SK-N-SH (cell line): ENCODE data around the gene ERMARD. TPM values are rescaled to one million over a fixed set of nuclear protein-coding genes. Genes with fewer than 3 reads are reported as not detected.

Experiments
- CTCF ChIA-PET: fragments of 300-600, 350-600 bp; formaldehyde crosslinking; extraction: SDS; loops from one replicate; lab custom pipeline; 2021; lab: Yijun Ruan, JAX
- POLR2A ChIA-PET: fragments of 350-600 bp; sonication (Branson Sonifier 250); formaldehyde crosslinking; extraction: SDS; loops from one replicate; lab custom pipeline; 2020; ENCODE audit warnings: antibody characterized with exemption, inconsistent platforms; lab: Yijun Ruan, JAX
- DNase-seq: peaks from one replicate; pipeline ENCODE4 v3.0.0; 2012
- H2AFZ ChIP-seq: fragments of 200-600 bp; sonication (generic); 2 replicates; pipeline ENCODE4 v1.8.1; 2016; ENCODE audit warnings: antibody characterized with exemption, mild to moderate bottlenecking, low read depth
- H3F3A ChIP-seq: fragments of 200-600 bp; sonication (generic); replicated peaks from 2 replicates; pipeline ENCODE3; 2016; ENCODE audit warnings: antibody characterized with exemption, mild to moderate bottlenecking; ENCODE audit not compliant: insufficient read depth
- H3K27ac ChIP-seq, 2 experiments: fragments of 200-500 bp in 1 of 2; fragments of 200-600 bp in 1 of 2; sonication (Bioruptor generic) in 1 of 2; sonication (generic), shearing (Covaris generic) in 1 of 2; 2 replicates each; pipeline versions ENCODE4 v1.5.1 to v1.6.1; 2014 to 2016; ENCODE audit warnings: low read depth in 2 of 2, inconsistent platforms in 1 of 2, low read length in 1 of 2, mild to moderate bottlenecking in 1 of 2, mixed read lengths in 1 of 2
- H3K27me3 ChIP-seq: fragments of 200-600 bp; sonication (generic), shearing (Covaris generic); 2 replicates; pipeline ENCODE4 v1.6.1; 2016; ENCODE audit warnings: mixed run types; ENCODE audit not compliant: insufficient read depth
- H3K36me3 ChIP-seq, 2 experiments: fragments of 200-500 bp in 1 of 2; fragments of 200-600 bp in 1 of 2; sonication (Bioruptor generic) in 1 of 2; sonication (generic) in 1 of 2; replicated peaks in 1 of 2; 2 replicates each; pipeline versions ENCODE3 to v1.5.1; 2014 to 2016; ENCODE audit warnings: low read length in 1 of 2, mild to moderate bottlenecking in 1 of 2; ENCODE audit not compliant: insufficient read depth in 2 of 2, control insufficient read depth in 1 of 2
- H3K4me1 ChIP-seq, 2 experiments: fragments of 200-500 bp in 1 of 2; fragments of 200-600 bp in 1 of 2; sonication (Bioruptor generic) in 1 of 2; sonication (generic), shearing (Covaris generic) in 1 of 2; 2 replicates each; pipeline versions ENCODE4 v1.5.1 to v1.6.1; 2014 to 2016; ENCODE audit warnings: low read depth in 1 of 2, low read length in 1 of 2, mixed run types in 1 of 2; ENCODE audit not compliant: insufficient read depth in 2 of 2, control insufficient read depth in 1 of 2
- H3K4me2 ChIP-seq: fragments of 200-600 bp; sonication (generic), shearing (Covaris generic); 2 replicates; pipeline ENCODE4 v1.6.1; 2017; ENCODE audit warnings: mixed run types
- H3K4me3 ChIP-seq, 2 experiments: fragments of 200-500 bp in 1 of 2; fragments of 200-600 bp in 1 of 2; sonication (Bioruptor generic) in 1 of 2; sonication (generic), shearing (Covaris generic) in 1 of 2; 2 replicates each; pipeline versions ENCODE4 v1.5.1 to v1.8.1; 2014 to 2016; ENCODE audit warnings: low read depth in 2 of 2, inconsistent platforms in 1 of 2, low read length in 1 of 2, mild to moderate bottlenecking in 1 of 2, mixed read lengths in 1 of 2, moderate library complexity in 1 of 2
- H3K79me2 ChIP-seq: fragments of 200-600 bp; sonication (generic); 2 replicates; pipeline ENCODE4 v1.8.1; 2017; ENCODE audit warnings: mild to moderate bottlenecking; ENCODE audit not compliant: insufficient read depth
- H3K9ac ChIP-seq: fragments of 200-600 bp; sonication (generic); 2 replicates; pipeline ENCODE4 v1.6.1; 2017; ENCODE audit warnings: mixed run types
- H3K9me2 ChIP-seq: fragments of 200-600 bp; sonication (generic); 2 replicates; pipeline ENCODE4 v1.6.1; 2017; ENCODE audit warnings: mixed run types
- H3K9me3 ChIP-seq: fragments of 200-600 bp; sonication (generic); 2 replicates; pipeline ENCODE4 v1.6.1; 2017; ENCODE audit warnings: mixed run types, mild to moderate bottlenecking, moderate library complexity
- H4K20me1 ChIP-seq: fragments of 200-600 bp; sonication (generic); 2 replicates; pipeline ENCODE4 v1.6.1; 2017; ENCODE audit warnings: mild to moderate bottlenecking, mixed run types; ENCODE audit not compliant: insufficient read depth
- EP300 ChIP-seq, 2 experiments: IDR thresholded peaks; 2 replicates each; pipeline versions ENCODE4 v1.4.0 to v1.6.1; 2012; ENCODE audit warnings: borderline replicate concordance in 1 of 2, low read depth in 1 of 2, low read length in 1 of 2
- FOSL2 ChIP-seq: IDR thresholded peaks from 2 replicates; pipeline ENCODE4 v1.4.0; 2012; ENCODE audit warnings: low read depth, mild to moderate bottlenecking, moderate library complexity, borderline replicate concordance
- FOXJ3 ChIP-seq: sonication (generic); formaldehyde crosslinking; IDR thresholded peaks from 2 replicates; pipeline ENCODE4 v1.5.1; 2020; ENCODE audit warnings: mild to moderate bottlenecking, missing genetic modification reagents
- GABPA ChIP-seq: IDR thresholded peaks from 2 replicates; pipeline ENCODE4 v1.4.0; 2012; ENCODE audit warnings: low read depth, mild to moderate bottlenecking
- MEF2A ChIP-seq: IDR thresholded peaks from 2 replicates; pipeline ENCODE4 v1.4.0; 2012; ENCODE audit warnings: low read depth, borderline replicate concordance
- MXI1 ChIP-seq: IDR thresholded peaks from 2 replicates; pipeline ENCODE4 v1.6.1; 2012; ENCODE audit warnings: mild to moderate bottlenecking, low read depth, low read length, improper control_type of control experiment
- PBX3 ChIP-seq: IDR thresholded peaks from 2 replicates; pipeline ENCODE4; 2012
- POLR2AphosphoS5 ChIP-seq: IDR thresholded peaks from 2 replicates; pipeline ENCODE4 v1.6.1; 2012; ENCODE audit warnings: low read depth, low read length
- RCOR1 ChIP-seq: fragments of 150-350 bp; IDR thresholded peaks from 2 replicates; pipeline ENCODE4 v1.6.1; 2017; ENCODE audit warnings: antibody characterized with exemption, low read length
- RFX5 ChIP-seq: IDR thresholded peaks from 2 replicates; pipeline ENCODE4 v1.6.1; 2012; ENCODE audit warnings: mild to moderate bottlenecking, improper control_type of control experiment, low read length
- RXRA ChIP-seq: IDR thresholded peaks from 2 replicates; pipeline ENCODE4 v1.4.0; 2012; ENCODE audit warnings: low read depth, mild to moderate bottlenecking, borderline replicate concordance
- SMC3 ChIP-seq: IDR thresholded peaks from 2 replicates; pipeline ENCODE4 v1.6.1; 2012; ENCODE audit warnings: low read depth, low read length, improper control_type of control experiment
- TCF12 ChIP-seq: IDR thresholded peaks from 2 replicates; pipeline ENCODE4 v1.4.0; 2012
- WGBS: methylation state at CpG from one replicate; pipeline ENCODE4 v1.1.6; 2017; ENCODE audit warnings: low lambda C conversion rate; 5-methylcytosine and 5-hydroxymethylcytosine counted together
- polyA plus RNA-seq, 3 experiments: library from polyadenylated mRNA; depleted of rRNA; stranded (reverse); fragments of >200 nt; gene quantifications; 2 replicates each; pipeline ENCODE4 v1.2.3, GENCODE V29; 2012
- TF ChIP-seq, protein P1 (sequence below): IDR thresholded peaks from 2 replicates; pipeline ENCODE4 v1.6.1; 2012; ENCODE audit warnings: mild to moderate bottlenecking, low read depth, low read length, moderate library complexity

The ERMARD gene
- polyA plus RNA-seq, 1 of the 3 experiments (the other 2 are of a cell fraction): 43.2 TPM

DNA sequence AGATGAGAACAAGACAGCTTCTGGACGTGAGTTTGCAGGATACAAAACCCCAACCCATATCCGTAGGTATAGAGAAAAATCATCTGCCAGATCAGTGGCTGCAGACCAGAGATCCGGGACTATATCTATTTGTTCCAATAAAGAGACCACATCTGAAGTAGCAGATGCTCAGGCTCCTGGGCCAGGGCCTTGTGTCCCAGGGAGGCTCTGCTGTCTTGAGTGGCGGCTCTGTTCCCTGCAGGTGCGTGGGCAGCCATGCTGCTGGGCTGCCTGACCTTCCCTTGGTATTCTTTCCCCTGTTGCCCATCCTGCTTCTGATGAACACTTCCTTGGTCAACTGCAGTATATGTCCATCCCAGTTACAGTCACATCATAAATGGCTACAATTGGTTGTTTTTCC, 34.9 kb downstream of the ERMARD start:
- Histone ChIP-seq H4K20me1 (no peaks in the 10 kb centered on the region), H3K4me2 (no peak overlapping the region), H3K4me1 (peaks cover 0 to 11% of the 10 kb centered on the region in 2 experiments; a peak in 1 of 4 replicates), H3K4me3 (no peak overlapping the region), H3K9me2 (no peaks in the 10 kb centered on the region)
- TF ChIP-seq RXRA (no peak), RFX5 (no peak)
- TF ChIP-seq, all 33 proteins: peak for 0
- Histone ChIP-seq H3K27ac (no peak overlapping the region), H3K36me3 (peaks cover 0 to 1% of the 10 kb centered on the region in 2 experiments), H3K79me2 (no peaks in the 10 kb centered on the region), H3K9me3 (no peaks in the 10 kb centered on the region), H3K27me3 (no peaks in the 10 kb centered on the region), H3K9ac (no peak overlapping the region), H3F3A (no peaks in the 10 kb centered on the region), H2AFZ (no peak overlapping the region)
- ChIA-PET POLR2A (no interaction called here), CTCF (interaction anchor here (0.9 kb wide), 1 partner anchor 731 kb away, joined by 3 read pairs; no protein-coding TSS in a partner anchor)
- no peak for DNase-seq
- 69% methylated on average over 3 of the region's 5 CpGs for WGBS

- no peak for DNase-seq
- Histone ChIP-seq H3K4me1 (peaks cover 0 to 11% of the 10 kb centered on the region in 2 experiments; a peak in 1 of 4 replicates), H3K4me3 (no peak overlapping the region), H3K9ac (no peak overlapping the region), H3F3A (no peaks in the 10 kb centered on the region), H3K4me2 (no peak overlapping the region), H3K9me2 (no peaks in the 10 kb centered on the region), H2AFZ (no peak overlapping the region), H3K27me3 (no peaks in the 10 kb centered on the region), H3K79me2 (no peaks in the 10 kb centered on the region), H4K20me1 (no peaks in the 10 kb centered on the region), H3K27ac (no peak overlapping the region), H3K9me3 (no peaks in the 10 kb centered on the region), H3K36me3 (no peaks in the 10 kb centered on the region)
- CTCF ChIA-PET: interaction anchor here (1.1 to 4.6 kb wide), 6 partner anchors 10 to 744 kb away, joined by 3 to 80 read pairs (median 36); no protein-coding TSS in a partner anchor
- TF ChIP-seq GABPA: no peak
- no peak for TF ChIP-seq MXI1
- TF ChIP-seq RCOR1: no peak
- TF ChIP-seq FOXJ3: no peak
- TF ChIP-seq RXRA: no peak
- no peak for TF ChIP-seq MEF2A
- TF ChIP-seq TCF12: no peak
- TF ChIP-seq, protein P1, sequence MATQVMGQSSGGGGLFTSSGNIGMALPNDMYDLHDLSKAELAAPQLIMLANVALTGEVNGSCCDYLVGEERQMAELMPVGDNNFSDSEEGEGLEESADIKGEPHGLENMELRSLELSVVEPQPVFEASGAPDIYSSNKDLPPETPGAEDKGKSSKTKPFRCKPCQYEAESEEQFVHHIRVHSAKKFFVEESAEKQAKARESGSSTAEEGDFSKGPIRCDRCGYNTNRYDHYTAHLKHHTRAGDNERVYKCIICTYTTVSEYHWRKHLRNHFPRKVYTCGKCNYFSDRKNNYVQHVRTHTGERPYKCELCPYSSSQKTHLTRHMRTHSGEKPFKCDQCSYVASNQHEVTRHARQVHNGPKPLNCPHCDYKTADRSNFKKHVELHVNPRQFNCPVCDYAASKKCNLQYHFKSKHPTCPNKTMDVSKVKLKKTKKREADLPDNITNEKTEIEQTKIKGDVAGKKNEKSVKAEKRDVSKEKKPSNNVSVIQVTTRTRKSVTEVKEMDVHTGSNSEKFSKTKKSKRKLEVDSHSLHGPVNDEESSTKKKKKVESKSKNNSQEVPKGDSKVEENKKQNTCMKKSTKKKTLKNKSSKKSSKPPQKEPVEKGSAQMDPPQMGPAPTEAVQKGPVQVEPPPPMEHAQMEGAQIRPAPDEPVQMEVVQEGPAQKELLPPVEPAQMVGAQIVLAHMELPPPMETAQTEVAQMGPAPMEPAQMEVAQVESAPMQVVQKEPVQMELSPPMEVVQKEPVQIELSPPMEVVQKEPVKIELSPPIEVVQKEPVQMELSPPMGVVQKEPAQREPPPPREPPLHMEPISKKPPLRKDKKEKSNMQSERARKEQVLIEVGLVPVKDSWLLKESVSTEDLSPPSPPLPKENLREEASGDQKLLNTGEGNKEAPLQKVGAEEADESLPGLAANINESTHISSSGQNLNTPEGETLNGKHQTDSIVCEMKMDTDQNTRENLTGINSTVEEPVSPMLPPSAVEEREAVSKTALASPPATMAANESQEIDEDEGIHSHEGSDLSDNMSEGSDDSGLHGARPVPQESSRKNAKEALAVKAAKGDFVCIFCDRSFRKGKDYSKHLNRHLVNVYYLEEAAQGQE: no peak
- TF ChIP-seq SMC3: no peak
- no peak for TF ChIP-seq POLR2AphosphoS5
- TF ChIP-seq PBX3: no peak
- TF ChIP-seq EP300 (IDR thresholded peaks at IDR 0.05; ENCODE audit: borderline replicate concordance in 1 of 2, low read depth in 1 of 2, low read length in 1 of 2): no peak
- TF ChIP-seq FOSL2: no peak
- POLR2A ChIA-PET: no interaction called here
- 86% methylated on average over 7 of the region's 7 CpGs for WGBS
Measured at GRCh38 chr6:169787797-169788196, 36.4 kb downstream of the ERMARD start.
